CD4-positive, alpha-beta memory T cell (primary cell): Measurements from ENCODE around the gene ZDHHC14. TPM values are rescaled to one million over a fixed set of nuclear protein-coding genes. Genes with fewer than 3 reads are reported as not detected.

Source experiments
- CTCF ChIA-PET: fragments of 350-600 bp; sonication (Branson Sonifier 250); formaldehyde crosslinking; loops from one replicate; lab custom pipeline; 2021; ENCODE audit warnings: inconsistent platforms; ENCODE audit not compliant: partially characterized antibody; lab: Charles Lee
- POLR2A ChIA-PET: fragments of 350-600 bp; sonication (Branson Sonifier 250); formaldehyde crosslinking; loops from one replicate; lab custom pipeline; 2021; ENCODE audit not compliant: partially characterized antibody; lab: Charles Lee
- DNase-seq, 5 donors: peaks; one replicate each; pipeline versions ENCODE4 v3.0.0 to v3.0.0-alpha.2; 2020 to 2022; ENCODE audit warnings: mixed read lengths in 1 of 5
- H3K27ac ChIP-seq: one replicate; pipeline ENCODE4 v1.7.0; 2013; ENCODE audit warnings: low read depth, low read length
- H3K27me3 ChIP-seq: 2 replicates; pipeline ENCODE4 v1.7.0; 2013; ENCODE audit warnings: mild to moderate bottlenecking, low read length, moderate library complexity; ENCODE audit not compliant: insufficient read depth
- H3K36me3 ChIP-seq: 2 replicates; pipeline ENCODE4 v1.7.0; 2013; ENCODE audit warnings: mild to moderate bottlenecking, low read length, moderate library complexity; ENCODE audit not compliant: insufficient read depth
- H3K4me1 ChIP-seq: 2 replicates; pipeline ENCODE4 v1.7.0; 2013; ENCODE audit warnings: mild to moderate bottlenecking, low read length, moderate library complexity; ENCODE audit not compliant: insufficient read depth
- H3K4me3 ChIP-seq, 2 donors: one replicate each; pipeline ENCODE4 v1.7.0; 2013; ENCODE audit warnings: low read length in 2 of 2, mild to moderate bottlenecking in 1 of 2
- H3K9me3 ChIP-seq, 2 donors: one replicate each; pipeline ENCODE4 v1.7.0; 2013; ENCODE audit warnings: low read length in 2 of 2, control low read depth in 1 of 2; ENCODE audit not compliant: control insufficient read depth in 1 of 2
- H3K27ac Mint-ChIP-seq, 7 donors: one replicate each; pipeline ENCODE4 v1.8.0; 2020 to 2021; ENCODE audit warnings: mixed read lengths in 7 of 7, mild to moderate bottlenecking in 6 of 7, inconsistent platforms in 3 of 7, moderate library complexity in 3 of 7
- H3K27me3 Mint-ChIP-seq, 2 donors: one replicate each; pipeline ENCODE4 v1.8.0; 2020 to 2021; ENCODE audit warnings: mixed read lengths in 2 of 2
- H3K36me3 Mint-ChIP-seq, 2 donors: one replicate each; pipeline ENCODE4 v1.8.0; 2020 to 2021; ENCODE audit warnings: mixed read lengths in 2 of 2, inconsistent platforms in 1 of 2, mild to moderate bottlenecking in 1 of 2
- H3K4me1 Mint-ChIP-seq, 4 donors: one replicate each; pipeline ENCODE4 v1.8.0; 2020 to 2021; ENCODE audit warnings: mixed read lengths in 4 of 4, mild to moderate bottlenecking in 1 of 4
- H3K4me3 Mint-ChIP-seq, 8 donors: one replicate each; pipeline ENCODE4 v1.8.0; 2020 to 2021; ENCODE audit warnings: mixed read lengths in 8 of 8, mild to moderate bottlenecking in 7 of 8, moderate library complexity in 6 of 8, inconsistent platforms in 3 of 8
- H3K9me3 Mint-ChIP-seq, 8 donors: one replicate each; pipeline ENCODE4 v1.8.0; 2020 to 2021; ENCODE audit warnings: mixed read lengths in 8 of 8, mild to moderate bottlenecking in 5 of 8, inconsistent platforms in 3 of 8, moderate library complexity in 1 of 8
- intact Hi-C: fragments of 100-400 bp; cut with micrococcal nuclease; formaldehyde crosslinking; loops from one replicate; pipeline ENCODE4 v1.15.1; 2023
- polyA plus RNA-seq, 2 donors: library from polyadenylated mRNA; unstranded; fragments of 300-500 nt; fragmentation: Illumina TruSeq; gene quantifications; one replicate each; pipeline ENCODE4 v1.2.3, GENCODE V29; 2021
- total RNA-seq, 2 experiments: library from RNA; stranded (reverse); gene quantifications; one replicate each; pipeline ENCODE4 v1.2.3, GENCODE V29; 2021

ZDHHC14 gene
- total and polyA plus RNA-seq, 4 experiments from 2014 or later: 1.5 to 1.9 (median 1.7) TPM

DNA sequence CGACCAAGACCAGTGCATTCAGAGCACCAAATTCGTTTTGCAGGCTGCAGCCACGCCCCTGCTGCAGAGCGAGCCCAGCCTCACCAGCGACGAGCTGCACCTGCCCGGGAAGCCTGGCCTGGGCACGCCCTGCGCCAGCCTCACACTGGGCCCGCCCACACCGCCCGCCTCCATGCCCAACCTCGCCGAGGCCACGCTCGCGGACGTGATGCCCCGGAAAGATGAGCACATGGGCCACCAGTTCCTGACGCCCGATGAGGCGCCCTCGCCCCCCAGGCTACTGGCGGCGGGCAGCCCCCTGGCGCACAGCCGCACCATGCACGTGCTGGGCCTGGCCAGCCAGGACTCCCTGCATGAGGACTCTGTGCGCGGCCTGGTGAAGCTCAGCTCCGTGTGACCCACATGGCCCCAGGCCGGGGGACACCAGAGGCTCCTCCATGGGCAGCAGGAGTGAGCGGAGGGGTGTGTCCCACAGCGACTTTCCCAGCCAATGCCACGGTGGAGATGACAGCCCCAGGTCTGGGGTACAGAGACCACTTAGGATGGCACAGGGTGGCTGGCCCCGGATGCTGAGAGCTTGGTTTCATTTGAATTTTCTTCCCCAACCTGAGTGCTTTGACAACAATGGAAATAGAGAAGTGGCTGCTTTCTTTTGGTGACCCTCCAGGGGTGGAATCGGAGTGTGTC is 291.9 kb downstream of the ZDHHC14 start:
- Histone ChIP-seq H3K27ac (no peak overlapping the region), H3K4me1 (no peaks in the 10 kb centered on the region), H3K4me3 (no peak overlapping the region), H3K27me3 (no peaks in the 10 kb centered on the region), H3K36me3 (no peaks in the 10 kb centered on the region), H3K9me3 (no peaks in the 10 kb centered on the region)
- ChIA-PET POLR2A (no interaction called here), CTCF (no interaction called here)
- Mint-ChIP-seq H3K9me3 (no peaks in the 10 kb centered on the region), H3K36me3 (no peaks in the 10 kb centered on the region), H3K27me3 (no peaks in the 10 kb centered on the region), H3K4me3 (no peak overlapping the region), H3K27ac (peak overlapping the region in 1 of 7 donors; percentile 46), H3K4me1 (no peaks in the 10 kb centered on the region)
- intact Hi-C loops: no loop called here
- DNase-seq: no peak

DNA sequence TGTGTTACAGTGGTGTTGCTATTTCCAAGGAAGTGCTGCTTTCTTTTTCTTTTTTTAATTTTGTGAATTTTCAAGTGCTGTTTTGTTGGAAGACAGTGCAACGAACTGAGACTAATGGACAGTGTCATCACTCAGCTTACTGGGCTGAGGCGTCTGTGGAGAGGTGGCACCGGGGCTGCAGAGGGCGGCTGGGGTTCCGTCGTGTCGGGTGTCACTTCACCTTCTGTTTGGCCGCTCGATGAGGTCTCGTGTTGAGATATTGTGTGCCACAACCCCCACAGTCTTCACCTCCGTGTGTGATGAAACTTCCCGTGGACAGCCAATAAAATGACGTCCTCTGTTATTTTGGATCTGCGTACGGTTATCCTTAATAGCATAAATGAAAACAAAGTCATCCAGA is 292.6 kb downstream of the ZDHHC14 start:
- H3K4me3 ChIP-seq: no peak overlapping the region
- intact Hi-C loops: no loop called here

GRCh38 chr6:157674061-157674460 is 293.1 kb downstream of the ZDHHC14 start:
- Histone ChIP-seq H3K9me3 (no peaks in the 10 kb centered on the region), H3K27ac (no peak overlapping the region), H3K4me1 (no peaks in the 10 kb centered on the region), H3K27me3 (no peaks in the 10 kb centered on the region), H3K36me3 (no peaks in the 10 kb centered on the region), H3K4me3 (no peak overlapping the region)
- Mint-ChIP-seq H3K9me3 (no peaks in the 10 kb centered on the region), H3K4me1 (no peaks in the 10 kb centered on the region), H3K36me3 (no peaks in the 10 kb centered on the region), H3K27me3 (no peaks in the 10 kb centered on the region), H3K27ac (no peak overlapping the region), H3K4me3 (no peak overlapping the region)
- ChIA-PET POLR2A (no interaction called here), CTCF (no interaction called here)
- no peak for DNase-seq
- intact Hi-C loops: no loop called here

More for the DNA sequence above, 292.6 kb downstream of the ZDHHC14 start:
- no peaks in the 10 kb centered on the region for H3K27me3 ChIP-seq
- Mint-ChIP-seq H3K27me3 (no peaks in the 10 kb centered on the region), H3K9me3 (no peaks in the 10 kb centered on the region), H3K4me1 (no peaks in the 10 kb centered on the region), H3K36me3 (no peaks in the 10 kb centered on the region), H3K4me3 (no peak overlapping the region), H3K27ac (no peak overlapping the region)
- ChIA-PET POLR2A (no interaction called here), CTCF (no interaction called here)
- no peak overlapping the region for H3K27ac ChIP-seq
- H3K36me3 ChIP-seq: no peaks in the 10 kb centered on the region
- no peaks in the 10 kb centered on the region for H3K4me1 ChIP-seq
- H3K9me3 ChIP-seq: no peaks in the 10 kb centered on the region
- no peak for DNase-seq

DNA sequence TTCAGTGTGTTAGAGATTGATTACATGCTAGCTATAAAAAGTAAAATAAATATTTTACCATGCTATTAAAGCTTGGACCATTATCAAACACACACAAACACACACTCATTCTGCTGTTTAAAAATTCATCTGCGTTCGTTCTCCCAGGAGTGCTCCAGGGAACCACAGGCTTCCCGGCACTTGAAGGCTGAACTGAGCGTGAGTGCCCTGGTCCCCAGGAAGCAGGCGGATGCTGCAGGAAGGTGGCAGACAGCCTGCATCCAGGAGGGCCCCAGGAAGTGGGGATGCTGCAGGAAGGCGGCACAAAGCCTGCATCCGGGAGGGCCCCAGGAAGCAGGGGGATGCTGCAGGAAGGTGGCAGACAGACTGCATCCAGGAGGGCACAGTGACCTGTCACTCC is 294.8 kb downstream of the ZDHHC14 start:
- H3K27me3 Mint-ChIP-seq: no peaks in the 10 kb centered on the region

DNA sequence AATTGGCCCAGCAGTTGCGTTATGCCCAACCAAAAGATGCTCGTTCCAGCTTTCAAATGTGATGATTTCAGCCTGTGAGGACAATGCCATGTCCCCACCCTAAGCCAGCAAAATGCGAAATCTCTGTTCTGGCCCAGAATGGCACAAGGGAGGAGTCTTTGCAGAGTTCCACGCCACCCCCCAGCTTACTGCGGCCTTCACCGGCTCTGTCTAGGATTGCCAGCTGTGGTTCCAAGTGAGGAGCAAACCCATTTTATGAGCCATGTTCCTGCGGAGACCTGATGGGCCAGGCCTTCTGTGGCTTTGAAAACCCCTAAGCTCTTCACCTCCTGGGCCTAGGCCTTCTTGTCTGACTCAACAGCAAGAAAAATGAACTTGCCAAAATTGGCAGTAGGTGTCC is 295.3 kb downstream of the ZDHHC14 start:
- POLR2A ChIA-PET: no interaction called here
- Mint-ChIP-seq H3K4me3 (no peak overlapping the region), H3K27ac (no peak overlapping the region), H3K4me1 (no peaks in the 10 kb centered on the region), H3K27me3 (no peaks in the 10 kb centered on the region), H3K9me3 (no peaks in the 10 kb centered on the region), H3K36me3 (no peaks in the 10 kb centered on the region)
- CTCF ChIA-PET: no interaction called here
- intact Hi-C loops: no loop called here
- no peak for DNase-seq
- Histone ChIP-seq H3K36me3 (no peaks in the 10 kb centered on the region), H3K27ac (no peak overlapping the region), H3K4me3 (no peak overlapping the region), H3K27me3 (no peaks in the 10 kb centered on the region), H3K9me3 (no peaks in the 10 kb centered on the region), H3K4me1 (no peaks in the 10 kb centered on the region)

More for the DNA sequence above, 294.8 kb downstream of the ZDHHC14 start:
- no peak for DNase-seq
- Mint-ChIP-seq H3K27ac (no peak overlapping the region), H3K4me1 (no peaks in the 10 kb centered on the region), H3K9me3 (no peaks in the 10 kb centered on the region), H3K4me3 (no peak overlapping the region), H3K36me3 (no peaks in the 10 kb centered on the region)
- CTCF ChIA-PET: interaction anchor here (0.8 kb wide), 1 partner anchor 9 kb away, joined by 3 read pairs; no protein-coding TSS in a partner anchor
- no peaks in the 10 kb centered on the region for H3K36me3 ChIP-seq
- POLR2A ChIA-PET: no interaction called here
- intact Hi-C loops: no loop called here
- H3K4me1 ChIP-seq: no peaks in the 10 kb centered on the region
- H3K27ac ChIP-seq: no peak overlapping the region
- H3K9me3 ChIP-seq: no peaks in the 10 kb centered on the region
- H3K27me3 ChIP-seq: no peaks in the 10 kb centered on the region
- H3K4me3 ChIP-seq: no peak overlapping the region

- Mint-ChIP-seq H3K27me3 (no peaks in the 10 kb centered on the region), H3K36me3 (no peaks in the 10 kb centered on the region), H3K4me1 (no peaks in the 10 kb centered on the region), H3K27ac (no peak overlapping the region), H3K9me3 (no peaks in the 10 kb centered on the region), H3K4me3 (no peak overlapping the region)
- no peak for DNase-seq
- Histone ChIP-seq H3K36me3 (no peaks in the 10 kb centered on the region), H3K27me3 (no peaks in the 10 kb centered on the region), H3K27ac (no peak overlapping the region), H3K9me3 (no peaks in the 10 kb centered on the region), H3K4me3 (no peak overlapping the region), H3K4me1 (no peaks in the 10 kb centered on the region)
- ChIA-PET POLR2A (no interaction called here), CTCF (interaction anchor here (0.7 kb wide), 1 partner anchor 11 kb away, joined by 3 read pairs; no protein-coding TSS in a partner anchor)
- intact Hi-C loops: no loop called here
These were observed 296.2 kb downstream of the ZDHHC14 start for GRCh38 chr6:157677235-157677634.

DNA sequence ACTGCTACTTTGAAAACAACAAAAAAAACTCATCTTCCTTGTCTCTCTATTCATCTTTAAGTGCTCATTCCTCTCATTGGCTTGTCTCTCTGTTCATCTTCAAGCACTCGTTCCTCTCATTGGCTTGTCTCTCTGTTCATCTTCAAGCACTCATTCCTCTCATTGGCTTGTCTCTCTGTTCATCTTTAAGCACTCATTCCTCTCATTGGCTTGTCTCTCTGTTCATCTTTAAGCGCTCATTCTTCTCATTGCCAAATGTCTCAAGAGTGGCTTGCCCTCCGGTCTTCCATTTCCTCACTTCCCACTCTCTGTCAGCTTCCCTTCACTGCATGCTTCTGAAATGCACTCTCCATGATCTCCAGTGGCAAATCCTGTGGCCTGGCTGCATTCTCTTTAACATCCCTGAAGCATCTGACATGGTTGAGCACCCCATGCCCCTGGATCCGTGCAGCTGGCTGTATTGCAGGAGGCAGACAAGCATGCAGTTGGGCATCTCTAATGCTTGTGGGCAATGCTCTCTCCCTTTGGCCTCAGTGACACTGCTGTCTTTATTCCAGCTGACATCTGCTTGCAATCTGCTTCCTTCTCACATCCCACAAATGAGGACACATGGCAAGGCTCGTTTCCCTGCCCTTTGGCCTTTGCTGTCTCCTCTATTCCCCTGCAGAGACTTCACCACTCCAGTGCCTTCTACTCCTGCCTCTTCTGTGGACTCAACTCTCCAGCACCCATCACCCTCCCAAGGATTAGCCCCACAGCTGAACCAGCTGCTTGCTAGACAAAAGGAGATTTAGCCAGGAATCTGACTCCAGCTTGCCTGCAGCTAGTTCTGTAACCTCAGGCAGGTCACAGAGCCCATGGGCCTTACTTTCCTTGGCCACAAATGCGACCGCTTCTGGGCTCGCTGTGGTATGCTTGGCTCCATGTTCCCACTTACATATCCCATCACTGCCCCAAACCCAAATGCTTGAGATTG is 298.9 kb downstream of the ZDHHC14 start:
- Histone ChIP-seq H3K4me3 (no peak overlapping the region), H3K27me3 (no peaks in the 10 kb centered on the region), H3K9me3 (no peaks in the 10 kb centered on the region), H3K27ac (no peak overlapping the region), H3K4me1 (no peaks in the 10 kb centered on the region), H3K36me3 (no peaks in the 10 kb centered on the region)
- Mint-ChIP-seq H3K27ac (no peak overlapping the region), H3K9me3 (no peaks in the 10 kb centered on the region), H3K4me1 (no peaks in the 10 kb centered on the region), H3K27me3 (no peaks in the 10 kb centered on the region), H3K36me3 (no peaks in the 10 kb centered on the region), H3K4me3 (no peak overlapping the region)
- DNase-seq: no peak
- intact Hi-C loops: no loop called here
- ChIA-PET POLR2A (no interaction called here), CTCF (interaction anchor here (1.1 kb wide), 1 partner anchor 12 kb away, joined by 5 read pairs; no protein-coding TSS in a partner anchor)
